GM19324 (cell line): ENCODE measurements around the gene GSTT2.
"Not testable (repeated sequence)": the region's sequence is repeated elsewhere in the genome, so short reads cannot be mapped to it uniquely, and the experiment has no call there.

Source experiments
- ATAC-seq: cut with Tn5 transposase; IDR thresholded peaks from one replicate; pipeline ENCODE4 v1.9.1; 2021; ENCODE audit warnings: mild to moderate bottlenecking, moderate library complexity; ENCODE audit not compliant: unreplicated experiment, low FRiP score

The GSTT2 gene

GRCh38 chr22:23971927-23972326 is 8.0 kb upstream of the GSTT2 start:
- not testable (repeated sequence) for ATAC-seq

- ATAC-seq, result peak; percentile 77
These were observed 5.6 kb upstream of the GSTT2 start, which contains the start of gene DDT for GRCh38 chr22:23974345-23974744. TSS of gene DDT (minus strand) at chr22:23974441. CDS start at chr22:23974414, 27 bp downstream.

- peak; percentile 31 for ATAC-seq
These were observed 5.0 kb upstream of the GSTT2 start for GRCh38 chr22:23974836-23975352.

- ATAC-seq, result not testable (repeated sequence)
These were observed 2.6 kb upstream of the GSTT2 start for GRCh38 chr22:23977304-23977703.

GRCh38 chr22:23980567-23980966 is 633 bp downstream of the GSTT2 start:
- not testable (repeated sequence) for ATAC-seq

GRCh38 chr22:23984430-23984829 is 4.5 kb downstream of the GSTT2 start:
- no peak for ATAC-seq

GRCh38 chr22:23986089-23986488 is 6.2 kb downstream of the GSTT2 start:
- not testable (repeated sequence) for ATAC-seq

GRCh38 chr22:23986538-23987178 is 6.7 kb downstream of the GSTT2 start:
- ATAC-seq, result not testable (repeated sequence)

- not testable (repeated sequence) for ATAC-seq
These were observed 9.8 kb downstream of the GSTT2 start for GRCh38 chr22:23989583-23990244.

GRCh38 chr22:23993080-23993479 is 13.1 kb downstream of the GSTT2 start:
- not testable (repeated sequence) for ATAC-seq

GRCh38 chr22:23993581-23994177 is 13.7 kb downstream of the GSTT2 start:
- ATAC-seq, result not testable (repeated sequence)

GRCh38 chr22:23997092-23997491 is 17.2 kb downstream of the GSTT2 start:
- no peak for ATAC-seq

- not testable (repeated sequence) for ATAC-seq
These were observed 19.8 kb downstream of the GSTT2 start for GRCh38 chr22:23999779-24000178.

GRCh38 chr22:24001314-24001713 is 21.4 kb downstream of the GSTT2 start:
- ATAC-seq, result no peak

- ATAC-seq, result no peak
These were observed 22.3 kb downstream of the GSTT2 start for GRCh38 chr22:24002272-24002671.

GRCh38 chr22:24002851-24003250 is 22.9 kb downstream of the GSTT2 start:
- no peak for ATAC-seq

- no peak for ATAC-seq
These were observed 24.0 kb downstream of the GSTT2 start for GRCh38 chr22:24003887-24004286.

GRCh38 chr22:24005201-24005600 is 25.3 kb downstream of the GSTT2 start, which contains the start of gene GSTT4:
TSS of gene GSTT4 (minus strand) at chr22:24005453. CDS start at chr22:24005356, 97 bp downstream.
- no peak for ATAC-seq

- ATAC-seq, result no peak
These were observed 26.4 kb downstream of the GSTT2 start for GRCh38 chr22:24006207-24006913.

GRCh38 chr22:24006914-24007214 is 26.9 kb downstream of the GSTT2 start:
- no peak for ATAC-seq
